CD4-positive, alpha-beta T cell treated with Interleukin-10 for 1 hour (primary cell): Measurements from ENCODE around the gene SLC7A11.
A peak's percentile ranks its signal among the peaks of the same experiment; 100 is the strongest.

Source experiments
- DNase-seq: peaks from one replicate; pipeline ENCODE4 v3.0.0-alpha.2; 2020

The SLC7A11 gene

DNA sequence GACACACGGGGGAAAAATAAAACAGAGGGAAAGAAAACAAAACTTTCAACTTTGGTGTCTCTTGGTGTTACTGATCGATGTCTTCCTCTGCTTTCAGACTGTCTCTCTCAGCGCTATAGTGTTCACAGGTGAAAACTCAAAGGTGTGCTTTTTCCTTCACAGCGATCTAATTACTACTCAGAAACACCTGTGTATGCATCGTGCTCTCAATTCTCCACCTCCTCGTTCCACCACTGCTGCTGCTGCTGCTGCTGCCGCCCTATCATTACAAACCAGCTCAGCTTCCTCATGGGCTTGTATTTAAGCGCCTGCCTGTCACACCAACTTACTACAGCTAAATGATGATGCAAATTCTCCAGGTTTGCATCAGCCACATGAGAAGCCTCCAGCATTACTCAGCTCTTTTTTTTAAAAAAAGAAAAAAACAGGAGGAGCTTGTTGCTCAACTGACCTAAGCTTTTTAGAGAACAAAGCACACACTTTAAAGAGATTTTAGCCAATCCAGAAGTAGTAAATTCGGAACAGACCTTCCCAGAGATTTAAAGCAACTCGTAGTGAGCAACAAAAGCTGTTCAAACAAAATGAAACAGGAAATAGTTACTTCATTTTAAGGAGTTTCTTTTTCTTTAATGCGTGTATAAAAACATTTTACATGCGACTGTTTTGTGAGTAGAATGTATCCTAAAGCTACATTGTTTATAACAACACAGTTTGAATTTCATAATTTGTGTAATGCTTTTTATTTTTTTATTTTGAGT lies at the start of gene SLC7A11:
Gene SLC7A11 (minus strand): TSS at position 274 of the 758 bp plus-strand sequence. CDS start 280 bp downstream, outside the sequence.
- DNase-seq = peak; percentile 53

DNA sequence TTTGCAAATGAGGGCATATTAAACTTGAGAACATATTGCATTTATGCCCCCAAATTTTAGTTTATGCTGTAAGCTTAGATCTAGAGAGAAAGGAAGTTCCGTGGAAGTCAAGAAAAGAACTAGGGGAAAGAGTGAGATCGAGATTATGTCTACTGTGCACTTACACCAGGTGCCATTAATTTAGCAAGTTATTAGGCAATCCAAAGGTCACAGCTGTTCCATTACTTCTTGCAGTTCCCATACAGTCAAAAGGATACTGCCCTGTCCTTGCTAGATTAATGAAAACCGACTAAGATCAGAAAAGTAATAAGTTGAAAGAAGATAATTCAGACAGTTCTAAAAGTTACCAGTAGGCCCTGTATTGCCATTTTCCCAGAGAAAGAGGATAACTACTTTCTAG lies 49.3 kb upstream of the SLC7A11 start:
- no peak for DNase-seq

DNA sequence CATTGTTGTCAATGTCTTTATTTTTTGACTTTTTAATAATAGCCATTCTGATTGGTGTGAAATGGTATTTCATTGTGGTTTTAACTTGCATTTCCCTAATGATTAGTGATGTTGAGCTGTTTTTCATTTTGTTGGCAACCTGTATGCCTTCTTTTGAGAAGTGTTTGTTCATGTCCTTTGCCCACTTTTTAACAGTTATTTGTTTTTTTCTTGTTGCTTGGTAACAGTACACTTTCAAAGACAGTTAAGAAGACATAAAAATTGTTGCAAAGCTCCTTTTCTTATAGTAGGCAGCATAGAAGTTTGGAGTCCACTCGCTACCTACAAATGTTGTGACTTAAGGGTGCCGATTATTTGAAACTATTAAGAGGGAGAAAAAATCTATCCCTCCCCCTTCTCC lies 48.7 kb upstream of the SLC7A11 start:
- no peak for DNase-seq

DNA sequence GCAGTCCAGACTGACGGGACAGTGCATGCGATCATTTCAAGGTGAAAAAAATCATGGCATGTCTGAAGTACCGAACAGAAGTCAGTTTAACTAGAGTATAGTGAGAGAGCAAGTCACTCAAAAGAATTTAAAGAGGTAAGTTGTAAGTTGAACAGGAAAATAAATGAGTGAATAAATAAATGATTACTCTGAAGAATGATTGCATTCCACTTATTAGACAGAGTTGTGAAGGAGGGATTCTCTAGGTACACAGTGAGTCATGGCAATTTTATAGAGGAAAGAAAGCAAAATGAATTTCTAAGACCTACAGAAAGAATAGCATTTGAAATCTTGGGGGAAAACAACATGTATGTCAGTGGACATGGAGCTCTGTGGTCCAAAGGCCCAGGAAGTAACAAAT lies 37.1 kb upstream of the SLC7A11 start:
- DNase-seq = no peak

DNA sequence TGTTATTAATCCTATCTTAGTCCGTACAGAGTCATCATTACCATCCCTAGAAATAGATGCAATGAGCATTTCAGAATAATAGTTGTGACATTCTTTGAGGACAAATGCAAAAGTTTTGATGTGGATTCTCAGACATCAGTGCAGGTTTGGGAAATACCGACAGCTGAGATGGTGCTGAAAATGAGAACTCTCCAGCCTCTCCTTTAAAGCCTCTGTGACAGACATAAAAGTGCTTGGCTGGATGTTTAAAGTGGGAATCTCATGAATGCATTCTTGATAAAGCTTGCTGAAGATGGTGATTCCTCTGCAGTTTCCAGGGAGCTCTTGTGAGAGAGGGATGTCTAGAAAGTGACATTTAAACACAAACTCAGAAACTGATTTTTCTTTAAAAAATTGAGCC lies 35.0 kb upstream of the SLC7A11 start:
- no peak for DNase-seq

DNA sequence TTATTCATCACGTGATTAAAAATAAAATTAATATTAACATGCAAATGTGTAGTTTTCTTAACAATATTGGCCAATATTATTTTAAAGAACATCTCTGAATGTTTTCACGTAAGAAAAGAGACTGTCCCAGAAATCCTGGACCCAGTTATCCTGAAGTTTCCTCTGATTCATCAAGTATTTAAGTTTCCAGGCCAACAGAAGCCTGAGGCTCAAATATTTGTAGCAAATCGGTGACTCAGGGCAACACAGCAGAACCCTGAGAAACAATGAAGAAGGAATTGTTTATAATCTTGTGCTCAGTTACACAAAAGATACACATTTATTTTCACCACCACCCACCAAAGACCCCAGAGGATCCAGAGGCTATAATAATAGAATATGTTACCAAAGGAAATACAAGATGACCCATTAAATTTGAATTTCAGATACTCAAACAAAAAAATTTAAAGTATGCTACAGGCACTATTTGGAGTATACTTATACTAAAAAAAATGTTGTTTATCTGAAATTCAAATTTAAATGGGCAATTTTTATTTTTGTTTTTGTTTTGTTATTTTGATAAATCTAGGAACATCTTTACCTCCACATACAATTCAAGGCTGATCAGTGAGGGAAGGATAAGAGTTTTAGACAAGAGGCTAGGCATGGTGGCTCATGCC lies 33.9 kb upstream of the SLC7A11 start:
- no peak for DNase-seq

DNA sequence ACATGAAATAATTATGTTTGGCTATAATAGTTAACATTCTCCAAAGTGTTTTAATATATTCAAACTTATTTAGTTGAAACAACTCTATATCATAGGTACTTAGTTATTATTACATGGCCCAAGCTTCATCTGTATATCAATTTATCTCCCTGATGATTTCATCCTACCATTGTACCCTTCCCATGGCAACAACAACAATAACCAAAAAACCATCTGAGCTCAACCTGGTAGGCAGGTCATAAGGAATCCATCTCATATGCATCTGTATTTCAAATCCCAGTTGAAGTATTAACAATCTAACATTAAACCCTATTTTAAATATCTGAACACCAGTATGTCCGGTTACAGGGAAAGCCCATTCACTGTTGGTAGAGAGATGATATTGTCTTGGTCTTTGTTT lies 33.1 kb upstream of the SLC7A11 start:
- no peak for DNase-seq

DNA sequence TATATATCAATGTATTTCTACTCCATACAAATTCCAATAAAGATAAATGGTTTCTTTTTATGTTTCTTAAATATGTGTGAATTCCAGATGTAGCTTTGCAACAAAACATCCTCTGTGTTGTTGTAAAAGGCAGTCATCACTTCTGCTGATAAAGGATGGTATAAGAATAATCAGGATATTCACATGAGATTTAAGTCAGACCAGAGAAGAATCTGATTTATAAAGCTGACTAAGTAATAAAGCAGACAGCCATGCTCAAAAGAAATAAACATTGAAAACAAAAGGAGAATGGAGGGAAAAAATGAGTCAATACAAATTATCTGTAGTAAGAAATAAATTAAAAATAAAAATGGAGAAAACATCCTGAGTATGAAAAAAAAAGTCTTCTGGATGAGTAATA lies 27.0 kb upstream of the SLC7A11 start:
- no peak for DNase-seq

DNA sequence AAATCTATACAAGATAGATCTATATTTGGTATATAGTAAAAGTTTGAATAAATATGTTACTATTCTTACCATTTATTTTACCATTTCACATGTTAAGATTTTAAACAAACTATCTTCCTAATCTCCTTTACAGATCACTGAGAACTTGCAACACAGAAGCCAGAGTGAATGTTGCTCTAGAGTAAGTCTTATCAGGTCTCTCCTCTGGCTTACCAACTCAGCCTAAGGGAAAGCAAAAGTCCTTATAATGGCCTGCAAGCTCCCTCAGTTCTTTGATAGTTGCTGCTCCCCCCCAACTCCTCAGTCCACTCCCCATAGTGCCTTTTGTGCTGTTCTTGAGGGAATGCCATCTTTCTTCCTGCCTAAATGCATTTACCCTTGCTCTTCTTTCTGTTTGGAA lies 25.7 kb upstream of the SLC7A11 start:
- DNase-seq = no peak

DNA sequence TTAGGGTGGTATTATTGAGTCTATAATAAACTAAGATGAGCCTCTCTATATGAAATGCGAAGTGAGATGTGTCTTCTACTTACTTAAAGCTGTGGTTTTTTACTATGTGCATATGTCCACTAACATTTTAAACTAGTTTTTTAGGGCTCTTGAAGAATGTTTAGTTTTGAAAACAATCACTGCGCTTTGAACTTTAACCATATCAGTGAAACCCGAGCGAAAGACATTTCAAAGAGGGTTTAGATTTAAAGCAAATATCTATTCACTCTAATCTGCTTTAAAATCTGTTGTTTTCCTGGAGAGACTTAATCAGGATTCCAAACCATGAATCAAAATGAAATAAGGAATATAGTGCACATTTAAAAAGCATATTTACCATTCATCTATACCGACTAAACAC lies 24.8 kb upstream of the SLC7A11 start:
- DNase-seq = no peak

DNA sequence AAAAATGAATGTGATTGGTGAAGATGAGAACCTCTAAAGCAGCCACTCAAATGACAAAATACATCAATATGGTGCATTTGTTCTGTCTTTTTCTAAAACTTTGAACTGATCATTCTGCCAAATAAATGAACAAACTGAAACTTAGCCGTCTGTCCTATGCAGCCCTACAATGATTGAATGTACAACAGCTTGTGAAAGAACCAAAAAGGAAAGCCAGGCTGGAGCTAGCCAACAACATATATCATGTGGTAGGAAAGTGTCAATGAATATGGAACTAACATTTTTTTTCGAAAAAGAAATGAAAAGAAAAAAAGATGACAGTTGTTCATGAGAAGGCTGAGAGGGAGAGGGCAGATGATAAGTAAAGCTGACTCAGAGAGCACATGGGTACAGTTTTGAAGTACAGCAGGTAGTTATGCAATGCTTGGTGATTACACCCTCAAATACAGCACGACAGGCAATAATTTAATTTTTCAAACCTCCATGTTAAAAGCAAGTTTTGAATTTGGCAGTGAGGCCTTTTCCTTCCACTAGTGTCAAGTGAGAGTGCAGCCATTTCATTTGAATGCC lies 21.2 kb upstream of the SLC7A11 start:
- DNase-seq = no peak

DNA sequence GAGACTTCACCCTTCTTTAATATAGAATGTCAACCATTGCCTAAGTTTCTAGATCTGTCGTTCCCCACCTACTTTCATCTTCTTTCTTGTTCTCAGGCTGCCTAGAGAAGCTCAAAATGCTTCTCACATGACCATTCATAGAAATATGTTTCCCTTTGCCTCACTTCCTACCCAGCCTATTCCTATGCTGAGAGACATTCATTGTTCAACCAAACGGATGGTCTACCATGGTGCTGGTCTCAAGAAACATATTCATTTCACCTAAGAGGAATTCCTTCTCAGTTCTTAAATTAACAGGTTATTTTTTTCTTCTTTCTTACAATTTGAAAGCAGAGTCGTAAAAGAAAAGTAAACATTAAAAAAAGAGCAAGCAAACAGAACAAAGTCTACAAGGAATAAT lies 20.3 kb upstream of the SLC7A11 start:
- DNase-seq = no peak

DNA sequence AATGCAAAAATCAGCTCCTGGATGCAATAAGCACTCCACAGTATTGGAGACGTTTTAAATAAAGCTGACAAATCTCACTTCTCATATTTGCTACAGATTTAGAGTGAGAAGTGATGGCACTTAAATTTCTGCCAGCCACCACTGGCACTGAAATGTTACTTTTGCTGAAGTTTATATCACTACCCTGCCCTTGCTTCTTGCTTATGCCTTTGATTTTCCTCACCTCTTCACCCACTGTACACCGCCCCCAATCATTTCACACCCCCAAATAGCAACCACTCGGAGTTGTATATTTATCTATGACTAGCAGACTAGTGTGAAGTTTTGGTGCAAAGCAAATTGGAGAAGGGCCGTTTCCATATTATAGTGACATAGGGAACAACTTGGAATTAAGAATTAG lies 19.9 kb upstream of the SLC7A11 start:
- DNase-seq = no peak

DNA sequence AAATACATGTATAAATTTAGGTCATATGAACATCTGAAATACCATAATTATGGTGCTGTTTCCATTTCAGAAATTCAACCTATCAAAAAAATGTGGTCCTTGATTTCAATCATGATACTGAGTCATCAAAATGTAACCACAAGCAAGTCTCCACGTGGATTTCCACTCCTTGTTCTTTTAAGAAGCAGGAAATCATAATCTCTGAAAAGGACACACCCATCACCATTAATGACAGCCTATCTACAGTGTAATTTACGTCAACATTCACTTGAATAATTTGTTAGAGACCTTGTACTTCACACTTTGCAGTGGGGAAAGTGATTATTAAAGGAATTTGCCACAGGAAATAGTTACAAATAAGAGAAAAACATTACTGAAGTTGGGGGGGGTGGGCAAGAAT lies 17.7 kb upstream of the SLC7A11 start:
- no peak for DNase-seq

DNA sequence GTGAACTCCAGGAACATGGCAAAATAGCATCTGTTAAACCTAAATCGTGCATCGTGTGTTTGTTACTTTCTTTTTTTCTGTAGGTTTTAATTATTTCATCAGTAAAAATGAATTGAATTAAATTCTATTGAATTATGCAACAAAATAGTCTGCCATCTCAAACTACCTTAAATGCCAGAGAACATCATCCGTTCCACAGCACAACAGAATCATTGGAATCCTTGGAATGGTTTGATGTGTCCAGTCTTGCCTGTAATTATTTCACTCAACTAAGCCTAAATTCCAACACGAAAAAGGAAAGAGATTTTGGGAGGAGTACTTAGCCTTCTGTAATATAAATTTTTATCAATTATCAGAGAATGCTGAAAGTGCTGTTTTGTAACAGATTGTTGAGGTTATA lies 17.1 kb upstream of the SLC7A11 start:
- no peak for DNase-seq

DNA sequence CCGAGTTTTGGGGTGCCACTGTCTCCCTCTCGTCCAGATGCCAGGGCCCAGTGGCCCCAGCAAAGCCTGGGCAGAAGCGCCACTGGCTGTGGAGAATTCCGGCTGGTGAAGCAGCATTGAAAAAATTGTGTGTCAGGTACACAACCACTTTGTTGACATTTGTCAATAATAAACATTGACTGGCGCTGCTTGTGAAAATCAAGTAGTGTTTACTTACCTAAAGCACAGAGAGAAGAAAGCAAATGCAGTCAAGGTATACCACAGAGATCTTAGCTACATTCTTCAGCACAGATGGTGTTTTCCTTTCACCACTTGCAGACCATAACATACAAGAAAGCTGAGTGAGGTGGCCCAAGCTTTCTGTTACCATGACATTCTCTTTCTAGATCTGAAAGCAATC lies 14.5 kb upstream of the SLC7A11 start:
- DNase-seq = no peak

DNA sequence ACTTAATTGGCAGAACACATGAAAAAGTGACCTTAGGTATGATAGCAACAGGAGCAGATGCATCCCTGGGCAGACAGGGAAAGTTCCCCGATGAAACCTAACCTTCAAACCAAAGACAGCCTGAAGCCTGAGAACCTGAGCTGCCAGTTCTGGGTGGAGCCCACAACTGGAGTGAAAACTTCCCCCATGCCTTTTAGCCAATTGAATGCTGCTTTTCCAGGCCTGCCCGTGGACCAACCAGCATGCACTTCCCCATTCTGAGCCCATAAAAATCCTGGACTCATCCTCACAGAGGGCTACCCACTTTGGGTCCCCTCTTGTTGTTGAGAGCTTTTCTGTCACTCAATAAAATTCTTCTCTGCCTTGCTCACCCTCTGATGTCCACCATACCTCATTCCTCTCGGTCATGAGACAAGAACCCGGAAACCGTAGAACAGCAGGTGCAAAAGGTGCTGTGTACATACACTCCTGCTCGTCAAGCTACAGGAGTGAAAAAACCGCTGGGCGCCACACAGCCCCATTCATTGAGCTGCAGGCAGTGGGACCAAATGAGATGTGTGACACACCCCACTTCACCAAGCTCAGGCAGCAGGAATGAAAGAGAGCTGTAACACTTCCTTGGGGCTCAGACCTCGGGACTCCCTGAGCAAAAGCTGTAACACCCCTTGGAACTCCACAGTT lies 13.9 kb upstream of the SLC7A11 start:
- DNase-seq = no peak

DNA sequence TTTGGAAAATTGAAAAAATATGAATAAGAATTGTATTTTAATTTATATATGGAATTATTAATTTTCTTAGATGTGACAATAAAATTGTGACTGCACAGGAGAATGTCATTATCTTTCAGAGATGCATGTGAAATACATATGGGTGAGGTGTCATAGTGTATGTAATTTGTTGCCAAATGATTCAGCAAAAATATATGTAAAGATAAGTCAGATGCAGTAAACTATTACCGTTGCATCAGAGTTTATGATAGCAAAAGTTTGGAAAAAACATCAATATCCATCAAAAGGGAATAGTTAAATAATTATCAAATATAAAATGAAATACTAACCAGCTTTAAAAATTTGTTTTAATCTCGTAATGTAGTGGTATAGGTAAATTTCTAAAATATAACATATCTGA lies 10.4 kb upstream of the SLC7A11 start:
- DNase-seq = no peak

DNA sequence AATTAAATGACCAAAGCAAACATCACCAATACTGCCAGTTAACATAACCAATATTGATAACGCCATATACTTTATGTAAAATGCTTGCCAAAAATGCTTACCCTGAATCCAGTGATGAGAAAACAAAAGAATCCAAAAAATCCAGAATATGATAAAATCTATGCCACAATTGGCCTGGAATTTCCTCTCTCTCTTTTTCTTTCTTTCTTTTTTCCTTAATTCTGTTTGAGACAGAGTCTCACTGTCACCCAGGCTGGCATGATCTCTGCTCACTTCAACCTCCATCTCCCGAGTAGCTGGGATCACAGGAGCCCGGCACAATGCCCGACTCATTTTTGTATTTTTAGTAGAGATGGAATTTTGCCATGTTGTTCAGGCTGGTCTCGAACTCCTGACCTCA lies 9.8 kb upstream of the SLC7A11 start:
- DNase-seq = no peak

DNA sequence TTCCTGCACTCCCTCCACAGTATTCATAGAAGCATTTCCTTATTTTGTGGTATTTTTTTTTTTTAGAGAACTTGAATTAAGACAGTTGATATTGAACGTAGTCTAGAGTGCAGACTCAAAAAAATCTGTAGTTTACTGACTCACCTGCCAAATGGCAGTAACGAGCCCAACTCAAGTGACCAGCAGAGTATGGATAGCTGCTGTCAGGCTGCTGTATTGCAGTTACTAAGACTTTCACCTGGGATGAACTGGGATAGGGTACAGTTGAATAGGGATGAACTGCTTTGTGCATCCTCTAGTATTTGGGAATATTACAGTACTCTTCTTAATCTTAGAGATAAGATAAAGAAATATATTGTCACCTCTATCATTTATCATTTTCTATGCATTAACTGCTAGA lies 7.0 kb upstream of the SLC7A11 start:
- DNase-seq = no peak

DNA sequence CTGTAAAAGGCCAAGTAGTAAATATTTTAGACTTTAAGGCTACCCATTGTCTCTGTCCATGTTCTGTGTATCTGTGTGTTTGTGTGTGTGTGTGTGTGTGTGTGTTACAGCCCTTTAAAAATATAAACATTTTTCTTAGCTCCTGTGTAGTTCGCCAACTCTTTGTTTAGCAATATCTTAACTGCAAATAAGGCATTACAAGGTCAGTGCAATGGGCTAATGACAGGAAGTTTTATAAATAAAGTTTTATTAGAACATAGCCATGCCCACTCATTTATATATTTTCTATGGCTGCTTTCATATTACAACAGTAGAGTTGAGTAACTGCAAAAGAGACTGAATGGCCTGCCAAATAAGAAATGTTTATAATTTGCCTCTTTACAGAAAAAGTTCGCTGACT lies 5.9 kb upstream of the SLC7A11 start:
- no peak for DNase-seq

DNA sequence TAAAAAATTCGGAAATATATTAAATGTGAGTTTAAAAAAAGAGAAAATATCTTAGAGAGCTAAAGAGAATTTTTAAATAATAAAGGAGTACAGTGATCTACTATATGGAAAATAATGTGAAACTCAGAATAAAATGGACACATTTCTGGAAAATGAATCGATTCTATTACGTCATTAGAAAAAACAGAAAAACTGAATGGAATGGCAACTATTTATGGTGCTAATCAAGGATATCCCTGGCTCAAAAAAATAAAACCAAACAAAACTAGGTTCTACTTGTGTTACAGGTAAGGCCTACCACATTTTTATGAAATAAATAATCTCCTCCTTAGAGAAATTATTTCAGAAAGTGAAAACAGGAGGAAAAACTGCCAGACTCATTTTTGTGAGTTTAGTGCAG lies 5.5 kb upstream of the SLC7A11 start:
- DNase-seq = no peak

DNA sequence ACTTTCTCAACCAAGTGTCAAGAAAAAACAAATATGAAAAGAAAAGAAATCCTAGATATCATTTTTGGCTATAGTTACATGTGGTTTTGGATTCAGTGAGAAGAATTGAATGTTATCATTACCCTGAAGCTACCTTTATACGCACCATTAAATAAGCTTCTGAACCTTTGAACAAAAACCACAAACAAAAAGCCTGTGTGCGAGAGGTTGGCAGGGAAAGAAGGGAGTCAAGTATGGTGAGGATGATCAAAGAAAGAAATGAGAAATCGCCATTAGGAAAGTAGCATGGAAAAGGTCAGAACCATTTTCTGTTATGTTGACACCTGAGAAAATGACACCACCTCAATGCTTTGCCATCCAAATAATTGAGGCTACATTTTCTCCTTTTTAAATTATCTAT lies 1.2 kb upstream of the SLC7A11 start:
- no peak for DNase-seq

DNA sequence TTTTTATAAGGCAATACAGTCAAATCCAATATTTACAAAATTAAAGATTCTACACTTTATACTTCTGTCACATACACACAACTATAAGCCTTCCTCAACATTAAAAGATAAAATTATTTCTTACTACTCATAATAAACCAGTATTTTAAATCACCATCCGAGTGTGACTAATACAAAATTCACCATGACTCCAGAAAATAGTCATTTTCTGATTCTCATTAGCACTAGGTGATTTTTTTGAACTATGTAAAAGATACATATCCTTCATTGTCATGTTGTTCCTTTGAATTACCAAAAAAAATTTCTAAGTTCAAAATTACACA lies 646 bp upstream of the SLC7A11 start:
- DNase-seq = no peak
